GM12878 (cell line): Measurements from ENCODE around the gene PROB1. TPM values are rescaled to one million over a fixed set of nuclear protein-coding genes. Genes with fewer than 3 reads are reported as not detected.

Source experiments
- ATAC-seq: fragments of 200-7000 bp; cut with Tn5 transposase; 3 replicates; pipeline ENCODE4 v1.9.1; 2020; ENCODE audit warnings: mild to moderate bottlenecking, moderate library complexity
- BruUV-seq: library from RNA; stranded (reverse); fragments of 400-500 nt; replicated peaks from 2 replicates; lab custom pipeline; 2021; lab: Mats Ljungman, UMichigan
- CTCF ChIA-PET: fragments of 300-600 bp; sonication (Branson Sonifier 250); formaldehyde crosslinking; extraction: SDS; loops from one replicate; lab custom pipeline; 2021; ENCODE audit warnings: inconsistent platforms; lab: Yijun Ruan, JAX
- POLR2A ChIA-PET: fragments of 350-600 bp; formaldehyde crosslinking; extraction: SDS; loops from one replicate; lab custom pipeline; 2021; ENCODE audit warnings: inconsistent platforms; lab: Charles Lee
- RAD21 ChIA-PET: fragments of 300-600 bp; sonication (Branson Sonifier 250); formaldehyde crosslinking; loops from one replicate; lab custom pipeline; 2023; ENCODE audit warnings: antibody characterized with exemption; ENCODE audit not compliant: unreplicated experiment; lab: Charles Lee
- SMC1A ChIA-PET: fragments of 300-600 bp; sonication (Branson Sonifier 250); formaldehyde crosslinking; loops from one replicate; lab custom pipeline; 2023; ENCODE audit not compliant: unreplicated experiment, uncharacterized antibody; lab: Charles Lee
- DNase-seq: peaks from one replicate; pipeline ENCODE4 v3.0.0-alpha.2; 2011; ENCODE audit warnings: low read depth, low spot score
- FAIRE-seq: peaks from 3 replicates; lab custom pipeline; 2011; peaks lifted over from hg19 to GRCh38; lab: Jason Lieb, UNC
- H2AFZ ChIP-seq: 2 replicates; pipeline ENCODE4 v1.6.0; 2011; ENCODE audit warnings: low read depth, low read length, control low read depth; ENCODE audit not compliant: control insufficient read depth
- H3K27ac ChIP-seq: 2 replicates; pipeline ENCODE4 v1.5.1; 2011; ENCODE audit warnings: control low read depth; ENCODE audit not compliant: control insufficient read depth, insufficient read depth
- H3K27me3 ChIP-seq, 2 experiments: replicated peaks in 1 of 2; 2 replicates each; pipeline versions ENCODE4 v1.6.0 to v1.6.1; 2011; ENCODE audit warnings: low read length in 1 of 2; ENCODE audit not compliant: control insufficient read depth in 2 of 2, insufficient read depth in 2 of 2
- H3K36me3 ChIP-seq, 2 experiments: 2 replicates each; pipeline ENCODE4 v1.5.1; 2011; ENCODE audit warnings: low read length in 1 of 2; ENCODE audit not compliant: control insufficient read depth in 2 of 2, insufficient read depth in 2 of 2
- H3K4me1 ChIP-seq: 2 replicates; pipeline ENCODE4 v1.6.1; 2011; ENCODE audit warnings: mild to moderate bottlenecking, low read length, moderate library complexity, mixed read lengths; ENCODE audit not compliant: control insufficient read depth, insufficient read depth
- H3K4me2 ChIP-seq: 2 replicates; pipeline ENCODE4 v1.6.0; 2011; ENCODE audit warnings: control low read depth; ENCODE audit not compliant: control insufficient read depth, insufficient read depth
- H3K4me3 ChIP-seq: fragments of 200-600 bp; sonication (generic); 2 replicates; pipeline ENCODE4 v1.5.1; 2016
- H3K79me2 ChIP-seq: 2 replicates; pipeline ENCODE4 v1.6.0; 2011; ENCODE audit warnings: low read length; ENCODE audit not compliant: control insufficient read depth, insufficient read depth
- H3K9ac ChIP-seq: 2 replicates; pipeline ENCODE4 v1.8.0; 2011; ENCODE audit warnings: low read length, control low read depth, mixed read lengths; ENCODE audit not compliant: control insufficient read depth, insufficient read depth
- H3K9me3 ChIP-seq: replicated peaks from 3 replicates; pipeline ENCODE4 v1.5.1; 2011; ENCODE audit warnings: mild to moderate bottlenecking, low read length; ENCODE audit not compliant: control insufficient read depth, insufficient read depth
- H4K20me1 ChIP-seq: 2 replicates; pipeline ENCODE4 v1.6.0; 2011; ENCODE audit not compliant: control insufficient read depth, insufficient read depth
- HCFC1 ChIP-seq: fragments of 150-350 bp; IDR thresholded peaks from 2 replicates; pipeline ENCODE4 v1.6.1; 2014; ENCODE audit warnings: low read length
- LARP7 ChIP-seq: fragments of 450-650 bp; IDR thresholded peaks from 2 replicates; pipeline ENCODE4 v1.6.1; 2017; ENCODE audit warnings: mild to moderate bottlenecking
- POLR2A ChIP-seq: IDR thresholded peaks from 2 replicates; pipeline ENCODE4 v1.6.1; 2011; ENCODE audit warnings: low read depth, mild to moderate bottlenecking, low read length
- ZZZ3 ChIP-seq: IDR thresholded peaks from 2 replicates; pipeline ENCODE4 v1.6.1; 2011; ENCODE audit warnings: low read depth; ENCODE audit not compliant: control insufficient read depth, insufficient read length
- WGBS: methylation state at CpG from one replicate; pipeline ENCODE4 v1.1.6; 2016; ENCODE audit warnings: low lambda C conversion rate; ENCODE audit not compliant: insufficient replicate concordance, insufficient coverage; ENCODE audit errors: missing lambda C conversion rate; 5-methylcytosine and 5-hydroxymethylcytosine counted together
- in situ Hi-C: fragments of 300-500 bp; cut with MboI; formaldehyde crosslinking; loops from 9 replicates; pipeline ENCODE4 v1.14.3; 2018; ENCODE audit warnings: mixed read lengths
- intact Hi-C: fragments of 100-400 bp; cut with micrococcal nuclease; formaldehyde crosslinking; loops from one replicate; pipeline ENCODE4 v1.14.2; 2022; ENCODE audit not compliant: unreplicated experiment
- polyA plus RNA-seq, 11 experiments: library from polyadenylated mRNA; depleted of rRNA in 4 of 11; unstranded in 6 of 11; stranded (reverse) in 5 of 11; fragments of >200 nt; fragmentation: Nextera tagmentation in 4 of 11; fragmentation: Illumina TruSeq in 1 of 11; extraction: Ambion mirVana in 4 of 11; extraction: Trizol in 1 of 11; gene quantifications; 1 replicate in 1 of 11; 2 replicates in 10 of 11; pipeline versions ENCODE4 v1.2.1 to v1.2.3, GENCODE V29; 2011 to 2016; ENCODE audit warnings: inconsistent platforms in 2 of 11, missing spikeins in 2 of 11, low read depth in 1 of 11
- total RNA-seq, 4 experiments: library from RNA; depleted of rRNA in 3 of 4; stranded (reverse); fragments of >200 nt in 3 of 4; fragmentation: Illumina TruSeq in 1 of 4; extraction: Trizol in 1 of 4; gene quantifications; 2 replicates each; pipeline versions ENCODE4 v1.2.1 to v1.2.3, GENCODE V29; 2013 to 2021

PROB1 gene
- total and polyA plus RNA-seq, 10 of the 15 experiments (the other 5 are each of a cell fraction or from before 2014, with no cell fraction given), result 0.14 to 8.1 (median 2.9) TPM

GRCh38 chr5:139378101-139378825 is 16.6 kb downstream of the PROB1 start:
- ATAC-seq, result no peak
- Histone ChIP-seq H3K9me3 (no peaks in the 10 kb centered on the region), H2AFZ (no peak overlapping the region), H3K4me3 (no peak overlapping the region), H3K4me2 (no peak overlapping the region), H3K4me1 (no peaks in the 10 kb centered on the region), H3K36me3 (no peaks in the 10 kb centered on the region), H3K27me3 (no peaks in the 10 kb centered on the region), H3K27ac (no peak overlapping the region), H4K20me1 (no peaks in the 10 kb centered on the region)
- CTCF ChIA-PET, result interaction anchor here (0.9 kb wide), 1 partner anchor 9 kb away, joined by 3 read pairs; no protein-coding TSS in a partner anchor
- in situ Hi-C loops (no loop called here), intact Hi-C loops (no loop called here)
- BruUV-seq, result no TSS peak
- 91% methylated on average over 26 of the region's 47 CpGs for WGBS
- RAD21 ChIA-PET, result interaction anchor here (0.5 kb wide), 1 partner anchor 112 kb away, joined by 3 read pairs; no protein-coding TSS in a partner anchor
- SMC1A ChIA-PET, result interaction anchor here (1.1 kb wide), 1 partner anchor 36 kb away, joined by 3 read pairs; the partner anchor contains the start of gene PAIP2
- FAIRE-seq, result no peak
- POLR2A ChIA-PET, result interaction anchor here (0.5 to 1.4 kb wide), 4 partner anchors 10 to 127 kb away, joined by 3 to 4 read pairs (median 4); partner anchors contain the start of gene MZB1
- no peak for DNase-seq
- TF ChIP-seq LARP7 (no peak), POLR2A (0 out of 2 replicates have a peak, but pooled peaks have one; percentile 30)
- TF ChIP-seq, all 136 proteins: peak for 1
- Histone ChIP-seq H3K9ac (no peak overlapping the region), H3K79me2 (no peaks in the 10 kb centered on the region)

DNA sequence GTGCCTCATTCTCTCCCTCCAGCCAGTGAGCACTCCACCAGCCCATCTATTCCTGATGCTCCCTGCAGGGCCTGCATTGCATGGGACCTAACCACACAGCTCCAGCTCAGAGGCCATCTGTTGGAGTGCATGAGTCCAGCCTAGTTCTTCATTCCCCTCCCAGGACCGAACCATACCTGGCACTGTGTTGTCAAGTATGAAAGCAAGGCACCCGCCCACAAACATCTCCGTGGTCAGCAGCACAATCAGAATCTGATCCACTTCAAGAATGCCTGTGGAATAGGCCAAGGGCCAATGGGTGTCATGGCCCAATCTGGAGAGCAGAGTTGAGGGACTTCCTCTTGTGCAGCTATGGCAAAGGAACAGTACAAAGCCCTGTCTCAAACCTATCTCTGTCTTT is 17.7 kb downstream of the PROB1 start:
- DNase-seq (no peak), FAIRE-seq (no peak), ATAC-seq (no peak)
- Histone ChIP-seq H3K4me1 (no peaks in the 10 kb centered on the region), H3K4me3 (no peak overlapping the region), H3K27me3 (no peaks in the 10 kb centered on the region), H3K36me3 (no peaks in the 10 kb centered on the region; a peak in 1 of 4 replicates), H3K27ac (no peak overlapping the region)
- in situ Hi-C loops (no loop called here), intact Hi-C loops (no loop called here)
- CTCF ChIA-PET, result interaction anchor here (0.6 kb wide), 1 partner anchor 227 kb away, joined by 3 read pairs; no protein-coding TSS in a partner anchor
- POLR2A ChIA-PET, result interaction anchor here (0.7 to 1.4 kb wide), 2 partner anchors 11 to 13 kb away, joined by 3 to 4 read pairs; partner anchors contain the start of gene MZB1
- SMC1A ChIA-PET, result interaction anchor here (1.1 kb wide), 1 partner anchor 35 kb away, joined by 3 read pairs; the partner anchor contains the start of gene PAIP2
- TF ChIP-seq ZZZ3, result no peak
- TF ChIP-seq HCFC1, result no peak
- peak; percentile 29; the same call in 1 of the 2 replicates for TF ChIP-seq POLR2A
- TF ChIP-seq, all 136 proteins: peak for 1
- 96% methylated on average over 3 of the region's 3 CpGs for WGBS
- Histone ChIP-seq H4K20me1 (no peaks in the 10 kb centered on the region), H3K9me3 (no peaks in the 10 kb centered on the region), H3K4me2 (no peak overlapping the region), H2AFZ (no peak overlapping the region), H3K79me2 (no peaks in the 10 kb centered on the region), H3K9ac (no peak overlapping the region)
- no TSS peak for BruUV-seq
- RAD21 ChIA-PET, result no interaction called here
